ENCODE results near the gene ESR2. TPM values are rescaled to one million over a fixed set of nuclear protein-coding genes. Genes with fewer than 3 reads are reported as not detected.

The ESR2 gene
- total RNA-seq, 1 experiment from 2014 or later, result 0.15 TPM

GRCh38 chr14:64203366-64204006 lies 90.7 kb downstream of the ESR2 start:
- H3K4me1 Mint-ChIP-seq, result peaks cover 38 to 41% of the 10 kb centered on the region in 2 experiments
- Histone ChIP-seq H2BK5ac (ENCODE audit: insufficient read length, low read length) (no peak overlapping the region), H3K27ac (ENCODE audit: insufficient read length, low read depth, low read length) (no peak overlapping the region), H3K23ac (ENCODE audit: insufficient read length, low read depth, low read length) (no peak overlapping the region), H4K20me1 (ENCODE audit: control insufficient read depth, insufficient read depth, insufficient read length) (no peaks in the 10 kb centered on the region), H2BK120ac (ENCODE audit: low read depth, low read length, poor library complexity, severe bottlenecking) (no peak overlapping the region), H2AK5ac (ENCODE audit: insufficient read length, low read length) (no peak overlapping the region), H2AFZ (ENCODE audit: low read length) (no peak overlapping the region), H2BK20ac (ENCODE audit: low read depth, low read length, poor library complexity, severe bottlenecking) (no peak overlapping the region), H2BK12ac (ENCODE audit: insufficient read length, low read depth, low read length) (no peak overlapping the region), H3K79me2 (ENCODE audit: insufficient read depth, low read length) (no peaks in the 10 kb centered on the region), H3K4ac (ENCODE audit: low read depth, low read length) (no peak overlapping the region), H4K5ac (ENCODE audit: insufficient read length, low read depth, low read length) (no peak overlapping the region), H3K18ac (ENCODE audit: insufficient read length, low read depth, low read length) (no peak overlapping the region), H3K9me3 (ENCODE audit: control insufficient read depth, low read depth, low read length) (no peaks in the 10 kb centered on the region), H3K4me1 (ENCODE audit: insufficient read depth, low read length) (no peaks in the 10 kb centered on the region; the same call in 1 of the 2 replicates), H3K27me3 (ENCODE audit: insufficient read depth, low read length) (no peaks in the 10 kb centered on the region), H3K79me1 (ENCODE audit: insufficient read depth, low read depth, low read length, poor library complexity, severe bottlenecking) (no peaks in the 10 kb centered on the region), H4K91ac (ENCODE audit: insufficient read length, low read depth, low read length) (no peak overlapping the region), H3T11ph (ENCODE audit: low read length) (no peak overlapping the region), H2BK15ac (ENCODE audit: low read depth, low read length) (no peak overlapping the region), H3K56ac (ENCODE audit: insufficient read length, low read depth, low read length) (no peak overlapping the region), H4K8ac (replicated peaks; ENCODE audit: insufficient read length, low read depth, low read length) (no peak overlapping the region), H3K23me2 (ENCODE audit: insufficient read length, low read depth, low read length, poor library complexity, severe bottlenecking) (no peaks in the 10 kb centered on the region), H3K14ac (ENCODE audit: insufficient read depth, low read length) (no peak overlapping the region), H3K4me2 (ENCODE audit: insufficient read depth, insufficient read length, low read length) (no peak overlapping the region), H3K9ac (ENCODE audit: extremely low read depth, insufficient read length, low read length) (no peak overlapping the region)
- WGBS (ENCODE audit: extremely low coverage, insufficient read length, low lambda C conversion rate), result no CpG with 5 or more reads among the region's 4 CpGs
- no peak for DNase-seq
- no peak overlapping the region for H3K4me3 Mint-ChIP-seq
- H3K27ac Mint-ChIP-seq, result no peak overlapping the region
- TF ChIP-seq, protein P1, sequence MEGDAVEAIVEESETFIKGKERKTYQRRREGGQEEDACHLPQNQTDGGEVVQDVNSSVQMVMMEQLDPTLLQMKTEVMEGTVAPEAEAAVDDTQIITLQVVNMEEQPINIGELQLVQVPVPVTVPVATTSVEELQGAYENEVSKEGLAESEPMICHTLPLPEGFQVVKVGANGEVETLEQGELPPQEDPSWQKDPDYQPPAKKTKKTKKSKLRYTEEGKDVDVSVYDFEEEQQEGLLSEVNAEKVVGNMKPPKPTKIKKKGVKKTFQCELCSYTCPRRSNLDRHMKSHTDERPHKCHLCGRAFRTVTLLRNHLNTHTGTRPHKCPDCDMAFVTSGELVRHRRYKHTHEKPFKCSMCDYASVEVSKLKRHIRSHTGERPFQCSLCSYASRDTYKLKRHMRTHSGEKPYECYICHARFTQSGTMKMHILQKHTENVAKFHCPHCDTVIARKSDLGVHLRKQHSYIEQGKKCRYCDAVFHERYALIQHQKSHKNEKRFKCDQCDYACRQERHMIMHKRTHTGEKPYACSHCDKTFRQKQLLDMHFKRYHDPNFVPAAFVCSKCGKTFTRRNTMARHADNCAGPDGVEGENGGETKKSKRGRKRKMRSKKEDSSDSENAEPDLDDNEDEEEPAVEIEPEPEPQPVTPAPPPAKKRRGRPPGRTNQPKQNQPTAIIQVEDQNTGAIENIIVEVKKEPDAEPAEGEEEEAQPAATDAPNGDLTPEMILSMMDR (conservative IDR thresholded peaks at IDR 0.05), result no peak
- H3K9me3 Mint-ChIP-seq, result no peaks in the 10 kb centered on the region
- H3K27me3 Mint-ChIP-seq (ENCODE audit: low read depth), result no peaks in the 10 kb centered on the region
- H3K36me3 Mint-ChIP-seq (ENCODE audit: insufficient read depth in 1 of 3, low read depth in 3 of 3), result peaks cover 3 to 17% (median 5%) of the 10 kb centered on the region in 3 experiments; a peak in 5 of 7 replicates
